K562 (cell line): ENCODE data around the gene SLC25A29. TPM values are rescaled to one million over a fixed set of nuclear protein-coding genes. Genes with fewer than 3 reads are reported as not detected.
"Not testable (repeated sequence)": the region's sequence is repeated elsewhere in the genome, so short reads cannot be mapped to it uniquely, and the experiment has no call there.

ENCODE experiments used
- ATAC-seq: fragments of 200-7000 bp; cut with Tn5 transposase; 3 replicates; pipeline ENCODE4 v1.9.1; 2020; ENCODE audit warnings: moderate library complexity
- BruUV-seq: library from RNA; stranded (reverse); fragments of 400-500 nt; replicated peaks from 2 replicates; lab custom pipeline; 2021; lab: Mats Ljungman, UMichigan
- CTCF ChIA-PET: fragments of 300-600 bp; formaldehyde crosslinking; extraction: SDS; loops from one replicate; lab custom pipeline; 2021; ENCODE audit warnings: low intra/inter-chr PET ratio; lab: Yijun Ruan, JAX
- POLR2A ChIA-PET: fragments of 300-600, 350-650 bp; sonication (Branson Sonifier 250); formaldehyde crosslinking; extraction: SDS; loops from one replicate; lab custom pipeline; 2021; ENCODE audit warnings: antibody characterized with exemption, inconsistent platforms; lab: Yijun Ruan, JAX
- DNase-seq, 4 experiments: peaks; one replicate each; pipeline versions ENCODE4 v3.0.0 to v3.0.0-alpha.2; 2011 to 2018; ENCODE audit warnings: low spot score in 3 of 4, mixed read lengths in 3 of 4; ENCODE audit errors: extremely low read depth in 1 of 4
- FAIRE-seq: peaks from 2 replicates; lab custom pipeline; 2011; peaks lifted over from hg19 to GRCh38; lab: Jason Lieb, UNC
- H2AFZ ChIP-seq: 2 replicates; pipeline ENCODE4 v1.6.0; 2011; ENCODE audit warnings: low read depth, low read length, control low read depth, inconsistent platforms
- H3K27ac ChIP-seq: fragments of 200-600 bp; 3 replicates; pipeline ENCODE4 v1.8.0; 2011; ENCODE audit warnings: low read depth, mild to moderate bottlenecking, control low read depth, inconsistent platforms, low read length, moderate library complexity, mixed read lengths; ENCODE audit errors: extremely low read depth
- H3K27me3 ChIP-seq, 2 experiments: fragments of 300-600 bp in 1 of 2; 2 replicates in 1 of 2; 3 replicates in 1 of 2; pipeline versions ENCODE4 v1.6.0 to v1.8.0; 2011; ENCODE audit warnings: inconsistent platforms in 2 of 2, low read length in 2 of 2, mild to moderate bottlenecking in 1 of 2, mixed read lengths in 1 of 2, moderate library complexity in 1 of 2; ENCODE audit not compliant: control insufficient read depth in 2 of 2, insufficient read depth in 2 of 2
- H3K36me3 ChIP-seq: fragments of 300-600 bp; 3 replicates; pipeline ENCODE4 v1.8.0; 2011; ENCODE audit warnings: mild to moderate bottlenecking, low read length, inconsistent platforms; ENCODE audit not compliant: control insufficient read depth, insufficient read depth
- H3K4me1 ChIP-seq, 2 experiments: fragments of 200-600 bp in 1 of 2; replicated peaks in 1 of 2; 2 replicates in 1 of 2; 3 replicates in 1 of 2; pipeline versions ENCODE4 v1.5.1 to v1.8.0; 2011; ENCODE audit warnings: inconsistent platforms in 2 of 2, low read length in 2 of 2, mild to moderate bottlenecking in 1 of 2, mixed read lengths in 1 of 2, moderate library complexity in 1 of 2; ENCODE audit not compliant: control insufficient read depth in 2 of 2, insufficient read depth in 2 of 2
- H3K4me2 ChIP-seq: 2 replicates; pipeline ENCODE4 v1.6.1; 2011; ENCODE audit warnings: low read length, control low read depth, inconsistent platforms, mixed read lengths; ENCODE audit not compliant: insufficient read depth
- H3K4me3 ChIP-seq: fragments of 200-600 bp; sonication (generic), shearing (Covaris generic); 2 replicates; pipeline ENCODE4 v1.5.1; 2016; ENCODE audit warnings: control low read depth, inconsistent platforms
- H3K79me2 ChIP-seq: fragments of 200-600 bp; 3 replicates; pipeline ENCODE4 v1.8.0; 2011; ENCODE audit warnings: low read length, inconsistent platforms; ENCODE audit not compliant: control insufficient read depth, insufficient read depth
- H3K9ac ChIP-seq, 2 experiments: 2 replicates each; pipeline versions ENCODE4 v1.6.0 to v1.6.1; 2011; ENCODE audit warnings: low read depth in 2 of 2, low read length in 2 of 2, control low read depth in 1 of 2, inconsistent platforms in 1 of 2, mild to moderate bottlenecking in 1 of 2, mixed read lengths in 1 of 2; ENCODE audit not compliant: insufficient read depth in 1 of 2
- H3K9me1 ChIP-seq: one replicate; pipeline ENCODE4 v1.6.0; 2011; ENCODE audit warnings: inconsistent platforms, mild to moderate bottlenecking, low read length, moderate library complexity; ENCODE audit not compliant: control insufficient read depth, insufficient read depth
- H3K9me3 ChIP-seq: replicated peaks from 2 replicates; pipeline ENCODE4 v1.5.1; 2011; ENCODE audit warnings: low read depth, low read length, inconsistent platforms; ENCODE audit not compliant: control insufficient read depth, insufficient read depth
- H4K20me1 ChIP-seq: replicated peaks from 2 replicates; pipeline ENCODE4 v1.6.1; 2011; ENCODE audit warnings: low read length, inconsistent platforms, mixed read lengths; ENCODE audit not compliant: control insufficient read depth, insufficient read depth
- TEAD1 ChIP-seq, 2 experiments: fragments of 450-650 bp in 1 of 2; sonication (generic) in 1 of 2; formaldehyde crosslinking; IDR thresholded peaks; 2 replicates each; pipeline versions ENCODE4 v1.4.0 to v1.8.0; 2020 to 2022; ENCODE audit warnings: mild to moderate bottlenecking in 2 of 2, missing genetic modification reagents in 1 of 2
- WGBS: fragments of 100-300 bp; shearing (Covaris generic); methylation state at CpG from one replicate; pipeline ENCODE4 v1.1.6; 2016; ENCODE audit warnings: low coverage, mixed read lengths; ENCODE audit not compliant: insufficient coverage; ENCODE audit errors: missing lambda C conversion rate; 5-methylcytosine and 5-hydroxymethylcytosine counted together
- in situ Hi-C: fragments of 300-500 bp; cut with MboI; formaldehyde crosslinking; loops from 4 replicates; pipeline ENCODE4 v1.15.0; 2018; ENCODE audit warnings: inconsistent platforms, mixed read lengths
- intact Hi-C: fragments of 100-400 bp; cut with micrococcal nuclease; formaldehyde crosslinking; loops from 2 replicates; pipeline ENCODE4 v1.14.2; 2022
- polyA plus RNA-seq, 8 experiments: library from polyadenylated mRNA; depleted of rRNA in 4 of 8; stranded (reverse) in 5 of 8; unstranded in 3 of 8; fragments of >200 nt; fragmentation: Nextera tagmentation in 2 of 8; fragmentation: Illumina TruSeq in 1 of 8; extraction: Ambion mirVana in 2 of 8; extraction: Trizol in 1 of 8; gene quantifications; 2 replicates each; pipeline versions ENCODE4 v1.2.1 to v1.2.3, GENCODE V29; 2011 to 2014; ENCODE audit warnings: inconsistent platforms in 1 of 8, missing spikeins in 1 of 8
- total RNA-seq, 7 experiments: library from RNA; depleted of rRNA in 6 of 7; stranded (reverse); fragments of >200 nt in 6 of 7; fragmentation: Illumina TruSeq in 2 of 7; extraction: Trizol in 2 of 7; gene quantifications; 2 replicates each; pipeline versions ENCODE4 v1.2.1 to v1.2.3, GENCODE V29; 2011 to 2021; ENCODE audit warnings: low replicate concordance in 1 of 7
- TF ChIP-seq, protein P1 (sequence below): fragments of 250-450 bp; sonication (Bioruptor Pico); IDR thresholded peaks from 2 replicates; pipeline ENCODE4 v1.8.0; 2022; ENCODE audit warnings: inconsistent platforms
- TF ChIP-seq, protein P2 (sequence below), 3 experiments: IDR thresholded peaks in 2 of 3; conservative IDR thresholded peaks in 1 of 3; 2 replicates each; pipeline ENCODE4 v1.5.1; 2011 to 2012; ENCODE audit warnings: low read length in 3 of 3, mild to moderate bottlenecking in 3 of 3, control low read depth in 2 of 3, improper control_type of control experiment in 1 of 3, inconsistent platforms in 1 of 3, low read depth in 1 of 3, mixed read lengths in 1 of 3, moderate library complexity in 1 of 3; ENCODE audit not compliant: insufficient read depth in 2 of 3
- TF ChIP-seq, protein P3 (sequence below): fragments of 250-450 bp; sonication (Bioruptor Pico); IDR thresholded peaks from 2 replicates; pipeline ENCODE4 v1.8.0; 2021; ENCODE audit warnings: borderline replicate concordance, mild to moderate bottlenecking, moderate library complexity; ENCODE audit not compliant: poor library complexity, severe bottlenecking

Gene SLC25A29
- total and polyA plus RNA-seq, 9 of the 15 experiments (the other 6 are each of a cell fraction or from before 2014, with no cell fraction given) = 0.07 to 17.5 (median 4.8) TPM

DNA sequence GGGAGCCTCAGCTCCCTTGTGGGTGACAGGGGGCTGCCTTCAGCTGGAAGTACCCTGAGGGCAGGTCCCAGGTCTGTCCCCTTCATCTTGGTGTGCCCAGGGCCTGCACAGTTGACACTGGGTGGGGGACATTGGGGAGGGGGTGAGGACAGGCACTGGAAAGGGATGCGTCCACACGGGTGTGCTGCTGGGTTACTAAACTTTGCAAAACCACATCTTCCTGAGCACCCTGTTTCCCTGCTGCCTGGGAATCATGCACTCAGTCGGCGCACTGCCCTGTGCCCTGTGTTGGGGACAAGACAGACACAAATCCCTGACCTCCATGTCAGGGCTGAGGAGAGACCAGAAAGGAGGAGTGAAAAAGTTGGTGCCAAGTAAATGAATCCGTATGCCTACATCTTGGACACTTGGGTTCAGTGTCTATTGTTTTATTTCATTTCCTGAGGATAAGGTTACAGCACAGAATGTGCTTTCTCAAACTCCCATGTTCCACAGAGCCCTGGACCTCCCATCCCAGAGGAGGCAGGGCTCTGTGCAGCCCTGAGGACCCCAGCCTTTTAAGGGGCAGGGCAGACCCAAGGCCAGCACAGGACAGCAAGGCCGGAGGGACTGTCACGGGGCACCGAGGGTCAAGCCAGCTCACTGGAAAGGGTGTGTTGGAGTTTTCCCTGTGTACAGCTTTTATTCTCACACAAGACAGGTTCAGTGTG is 2.9 kb upstream of the SLC25A29 start:
- in situ Hi-C loops = no loop called here
- Histone ChIP-seq H3K4me1 (peaks cover 19 to 54% of the 10 kb centered on the region in 2 experiments; a peak in 4 of 5 replicates), H3K9me3 (no peaks in the 10 kb centered on the region), H3K27ac (no peak overlapping the region), H4K20me1 (no peaks in the 10 kb centered on the region; the same call in 1 of the 2 replicates), H3K9ac (no peak overlapping the region; a peak in 1 of 4 replicates), H3K4me2 (no peak overlapping the region)
- no TSS peak for BruUV-seq
- TF ChIP-seq, protein P1, sequence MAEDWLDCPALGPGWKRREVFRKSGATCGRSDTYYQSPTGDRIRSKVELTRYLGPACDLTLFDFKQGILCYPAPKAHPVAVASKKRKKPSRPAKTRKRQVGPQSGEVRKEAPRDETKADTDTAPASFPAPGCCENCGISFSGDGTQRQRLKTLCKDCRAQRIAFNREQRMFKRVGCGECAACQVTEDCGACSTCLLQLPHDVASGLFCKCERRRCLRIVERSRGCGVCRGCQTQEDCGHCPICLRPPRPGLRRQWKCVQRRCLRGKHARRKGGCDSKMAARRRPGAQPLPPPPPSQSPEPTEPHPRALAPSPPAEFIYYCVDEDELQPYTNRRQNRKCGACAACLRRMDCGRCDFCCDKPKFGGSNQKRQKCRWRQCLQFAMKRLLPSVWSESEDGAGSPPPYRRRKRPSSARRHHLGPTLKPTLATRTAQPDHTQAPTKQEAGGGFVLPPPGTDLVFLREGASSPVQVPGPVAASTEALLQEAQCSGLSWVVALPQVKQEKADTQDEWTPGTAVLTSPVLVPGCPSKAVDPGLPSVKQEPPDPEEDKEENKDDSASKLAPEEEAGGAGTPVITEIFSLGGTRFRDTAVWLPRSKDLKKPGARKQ (CRISPR knock-in tag) = no peak
- no peak for TF ChIP-seq TEAD1 (CRISPR knock-in tag; IDR thresholded peaks at IDR 0.05)
- TF ChIP-seq, protein P2, sequence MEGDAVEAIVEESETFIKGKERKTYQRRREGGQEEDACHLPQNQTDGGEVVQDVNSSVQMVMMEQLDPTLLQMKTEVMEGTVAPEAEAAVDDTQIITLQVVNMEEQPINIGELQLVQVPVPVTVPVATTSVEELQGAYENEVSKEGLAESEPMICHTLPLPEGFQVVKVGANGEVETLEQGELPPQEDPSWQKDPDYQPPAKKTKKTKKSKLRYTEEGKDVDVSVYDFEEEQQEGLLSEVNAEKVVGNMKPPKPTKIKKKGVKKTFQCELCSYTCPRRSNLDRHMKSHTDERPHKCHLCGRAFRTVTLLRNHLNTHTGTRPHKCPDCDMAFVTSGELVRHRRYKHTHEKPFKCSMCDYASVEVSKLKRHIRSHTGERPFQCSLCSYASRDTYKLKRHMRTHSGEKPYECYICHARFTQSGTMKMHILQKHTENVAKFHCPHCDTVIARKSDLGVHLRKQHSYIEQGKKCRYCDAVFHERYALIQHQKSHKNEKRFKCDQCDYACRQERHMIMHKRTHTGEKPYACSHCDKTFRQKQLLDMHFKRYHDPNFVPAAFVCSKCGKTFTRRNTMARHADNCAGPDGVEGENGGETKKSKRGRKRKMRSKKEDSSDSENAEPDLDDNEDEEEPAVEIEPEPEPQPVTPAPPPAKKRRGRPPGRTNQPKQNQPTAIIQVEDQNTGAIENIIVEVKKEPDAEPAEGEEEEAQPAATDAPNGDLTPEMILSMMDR (IDR thresholded peaks at IDR 0.05 in 2 of 3, conservative IDR thresholded peaks at IDR 0.05 in 1 of 3; ENCODE audit: insufficient read depth in 2 of 3, low read depth in 1 of 3, low read length in 3 of 3) = peak in 1 of 3 experiments; percentile 6; a peak in 1 of 6 replicates
- TF ChIP-seq, protein P3, sequence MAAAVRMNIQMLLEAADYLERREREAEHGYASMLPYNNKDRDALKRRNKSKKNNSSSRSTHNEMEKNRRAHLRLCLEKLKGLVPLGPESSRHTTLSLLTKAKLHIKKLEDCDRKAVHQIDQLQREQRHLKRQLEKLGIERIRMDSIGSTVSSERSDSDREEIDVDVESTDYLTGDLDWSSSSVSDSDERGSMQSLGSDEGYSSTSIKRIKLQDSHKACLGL = no peak
- TF ChIP-seq, all 486 proteins: peak for 1
- FAIRE-seq (no peak), ATAC-seq (no peak), DNase-seq (no peak)
- intact Hi-C loops = loop anchor here (5.0 kb wide), 1 partner anchor 68 kb away; the partner anchor contains the start of gene WDR25
- ChIA-PET POLR2A (interaction anchor here (0.7 to 1.1 kb wide), 3 partner anchors 13 to 33 kb away, joined by 3 to 4 read pairs (median 4); no protein-coding TSS in a partner anchor), CTCF (no interaction called here)
- Histone ChIP-seq H3K4me3 (no peak overlapping the region), H3K27me3 (no peaks in the 10 kb centered on the region), H3K79me2 (no peaks in the 10 kb centered on the region), H2AFZ (no peak overlapping the region), H3K36me3 (no peaks in the 10 kb centered on the region), H3K9me1 (no peaks in the 10 kb centered on the region)
- WGBS = 64% methylated on average over 8 of the region's 8 CpGs

DNA sequence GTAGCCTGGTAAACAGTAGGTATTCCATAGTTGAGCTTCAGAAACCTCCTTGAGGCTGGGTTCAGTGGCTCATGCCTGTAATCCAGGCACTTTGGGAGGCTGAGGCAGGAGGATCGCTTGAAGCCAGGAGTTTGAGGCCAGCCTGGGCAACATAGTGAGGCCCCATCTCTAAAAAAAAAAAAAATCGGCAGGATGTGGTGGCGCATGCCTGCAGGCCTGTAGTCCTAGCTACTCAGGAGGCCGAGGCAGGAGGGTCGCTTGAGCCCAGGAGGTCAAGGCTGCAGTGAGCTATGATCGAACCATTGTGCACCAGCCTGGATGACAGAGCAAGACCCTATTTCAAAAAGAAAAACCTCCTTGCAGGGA is 2.2 kb upstream of the SLC25A29 start:
- 94% methylated on average over 3 of the region's 6 CpGs for WGBS
- BruUV-seq, DNase-seq, CTCF ChIA-PET, H3K9me1 ChIP-seq, H3K36me3 ChIP-seq, H3K9ac ChIP-seq, H3K9me3 ChIP-seq, in situ Hi-C loops, ATAC-seq, POLR2A ChIA-PET, H3K27me3 ChIP-seq, H4K20me1 ChIP-seq, H3K4me3 ChIP-seq, H2AFZ ChIP-seq, H3K27ac ChIP-seq, FAIRE-seq, H3K4me2 ChIP-seq, H3K79me2 ChIP-seq: not testable (repeated sequence)
- H3K4me1 ChIP-seq = peaks cover 20 to 52% of the 10 kb centered on the region in 2 experiments; a peak in 4 of 5 replicates
- intact Hi-C loops = loop anchor here (5.0 kb wide), 1 partner anchor 69 kb away; the partner anchor contains the start of gene WDR25
